HepG2 (cell line): ENCODE results near the gene SCRT2. TPM values are rescaled to one million over a fixed set of nuclear protein-coding genes. Genes with fewer than 3 reads are reported as not detected.

Source experiments
- ARHGAP35 ChIP-seq: sonication (generic); formaldehyde crosslinking; IDR thresholded peaks from 2 replicates; pipeline ENCODE4 v1.9.0; 2022; ENCODE audit warnings: mild to moderate bottlenecking, inconsistent platforms, moderate library complexity, missing genetic modification reagents, borderline replicate concordance
- CBX2 ChIP-seq, 2 experiments: fragments of 200-600 bp in 1 of 2; sonication (generic); formaldehyde crosslinking in 1 of 2; IDR thresholded peaks; 2 replicates each; pipeline versions ENCODE4 v1.7.0 to v1.8.1; 2018 to 2022; ENCODE audit warnings: low read depth in 2 of 2, low read length in 1 of 2, mild to moderate bottlenecking in 1 of 2, missing genetic modification reagents in 1 of 2
- FOSL1 ChIP-seq: sonication (generic); formaldehyde crosslinking; IDR thresholded peaks from 2 replicates; pipeline ENCODE4 v1.9.0; 2021; ENCODE audit warnings: missing genetic modification reagents, borderline replicate concordance
- FOXO1 ChIP-seq: sonication (generic); formaldehyde crosslinking; IDR thresholded peaks from 2 replicates; pipeline ENCODE4 v1.4.0; 2020; ENCODE audit warnings: missing genetic modification reagents
- GPN1 ChIP-seq: sonication (generic); formaldehyde crosslinking; IDR thresholded peaks from 2 replicates; pipeline ENCODE4 v1.5.1; 2020; ENCODE audit warnings: missing genetic modification reagents, borderline replicate concordance
- GTF2F1 ChIP-seq: fragments of 150-350 bp; IDR thresholded peaks from 2 replicates; pipeline ENCODE4 v1.6.1; 2014; ENCODE audit warnings: low read length
- HNRNPL ChIP-seq: fragments of 200-400 bp; formaldehyde crosslinking; IDR thresholded peaks from 2 replicates; pipeline ENCODE4 v1.6.1; 2017; ENCODE audit warnings: mild to moderate bottlenecking, low read depth, low read length
- PHF5A ChIP-seq: IDR thresholded peaks from one replicate; pipeline ENCODE4 v1.6.1; 2018; ENCODE audit warnings: low read depth, missing genetic modification reagents; ENCODE audit not compliant: unreplicated experiment
- SKIL ChIP-seq: sonication (generic); formaldehyde crosslinking; IDR thresholded peaks from 2 replicates; pipeline ENCODE4 v1.8.0; 2022; ENCODE audit warnings: missing genetic modification reagents, mild to moderate bottlenecking, moderate library complexity, borderline replicate concordance
- SMYD3 ChIP-seq: sonication (generic); formaldehyde crosslinking; IDR thresholded peaks from 2 replicates; pipeline ENCODE4 v1.8.1; 2023; ENCODE audit warnings: mild to moderate bottlenecking, missing genetic modification reagents
- SP5 ChIP-seq: IDR thresholded peaks from 2 replicates; pipeline ENCODE4 v1.6.1; 2016; ENCODE audit warnings: low read depth, borderline replicate concordance
- SPEN ChIP-seq: sonication (generic); formaldehyde crosslinking; IDR thresholded peaks from 2 replicates; pipeline ENCODE4 v1.5.1; 2020; ENCODE audit warnings: low read depth, mild to moderate bottlenecking, missing genetic modification reagents
- SRSF9 ChIP-seq: fragments of 200-400 bp; formaldehyde crosslinking; IDR thresholded peaks from 2 replicates; pipeline ENCODE4 v1.6.1; 2018; ENCODE audit warnings: borderline replicate concordance, mild to moderate bottlenecking, low read depth, low read length; ENCODE audit not compliant: insufficient read depth, poor library complexity, severe bottlenecking
- STAG1 ChIP-seq: sonication (generic); formaldehyde crosslinking; IDR thresholded peaks from 2 replicates; pipeline ENCODE4 v1.4.0; 2020; ENCODE audit warnings: missing genetic modification reagents
- TARDBP ChIP-seq: sonication (generic); formaldehyde crosslinking; IDR thresholded peaks from 2 replicates; pipeline ENCODE4 v1.8.0; 2022; ENCODE audit warnings: mild to moderate bottlenecking, missing genetic modification reagents
- THRA ChIP-seq: sonication (generic); formaldehyde crosslinking; IDR thresholded peaks from 2 replicates; pipeline ENCODE4 v1.4.0; 2020; ENCODE audit warnings: missing genetic modification reagents, borderline replicate concordance
- ZBED4 ChIP-seq: sonication (generic); formaldehyde crosslinking; IDR thresholded peaks from 2 replicates; pipeline ENCODE4 v1.4.0; 2020; ENCODE audit warnings: missing genetic modification reagents, borderline replicate concordance
- ZMYM2 ChIP-seq: sonication (generic); formaldehyde crosslinking; IDR thresholded peaks from 2 replicates; pipeline ENCODE4 v1.8.0; 2022; ENCODE audit warnings: mild to moderate bottlenecking, missing genetic modification reagents
- ZNF639 ChIP-seq: conservative IDR thresholded peaks from 2 replicates; pipeline ENCODE4 v1.6.1; 2018; ENCODE audit warnings: missing genetic modification reagents
- polyA plus RNA-seq, 8 experiments: library from polyadenylated mRNA; depleted of rRNA in 3 of 8; stranded (reverse) in 7 of 8; unstranded in 1 of 8; fragments of >200 nt; fragmentation: Illumina TruSeq in 4 of 8; extraction: Trizol in 4 of 8; gene quantifications; 2 replicates each; pipeline versions ENCODE4 v1.2.1 to v1.2.3, GENCODE V29; 2011 to 2016; ENCODE audit warnings: low read depth in 4 of 8, missing spikeins in 1 of 8, mixed read lengths in 1 of 8; ENCODE audit not compliant: insufficient read depth in 1 of 8
- total RNA-seq, 5 experiments: library from RNA; depleted of rRNA; stranded (reverse); fragments of >200 nt; fragmentation: Illumina TruSeq; extraction: Trizol; gene quantifications; 2 replicates each; pipeline ENCODE4 v1.2.3, GENCODE V29; 2016; ENCODE audit warnings: low read depth in 1 of 5

SCRT2 gene
- total and polyA plus RNA-seq, 2 of the 13 experiments (the other 11 are each of a cell fraction or from before 2014, with no cell fraction given): not detected

- no peak for TF ChIP-seq ZMYM2
- no peak for TF ChIP-seq SRSF9
- 0 out of 2 replicates have a peak, but pooled peaks have one; percentile 43 for TF ChIP-seq FOXO1 (CRISPR knock-in tag)
- no peak for TF ChIP-seq GPN1 (CRISPR knock-in tag)
- no peak for TF ChIP-seq SKIL (CRISPR knock-in tag)
- no peak for TF ChIP-seq PHF5A
- no peak for TF ChIP-seq ZBED4 (CRISPR knock-in tag)
- TF ChIP-seq ARHGAP35 (CRISPR knock-in tag): no peak
- TF ChIP-seq FOSL1: no peak
- TF ChIP-seq HNRNPL: no peak
- TF ChIP-seq SPEN (CRISPR knock-in tag): no peak
- TF ChIP-seq CBX2 (IDR thresholded peaks at IDR 0.05; ENCODE audit: low read depth, low read length): no peak
- no peak for TF ChIP-seq CBX2 (CRISPR knock-in tag; IDR thresholded peaks at IDR 0.05; ENCODE audit: low read depth)
- TF ChIP-seq GTF2F1: no peak
- no peak for TF ChIP-seq SMYD3 (CRISPR knock-in tag)
- no peak for TF ChIP-seq THRA
- TF ChIP-seq TARDBP (CRISPR knock-in tag): no peak
- peak; percentile 76 for TF ChIP-seq STAG1 (CRISPR knock-in tag)
- 0 out of 2 replicates have a peak, but pooled peaks have one; percentile 15 for TF ChIP-seq SP5
- TF ChIP-seq ZNF639 (CRISPR knock-in tag): no peak
Observed at GRCh38 chr20:667351-668034, 8.1 kb downstream of the SCRT2 start (continued).
